ENCODE measurements around the gene ANXA11.
"Not testable (repeated sequence)": the region's sequence is repeated elsewhere in the genome, so short reads cannot be mapped to it uniquely, and the experiment has no call there.

The ANXA11 gene

DNA sequence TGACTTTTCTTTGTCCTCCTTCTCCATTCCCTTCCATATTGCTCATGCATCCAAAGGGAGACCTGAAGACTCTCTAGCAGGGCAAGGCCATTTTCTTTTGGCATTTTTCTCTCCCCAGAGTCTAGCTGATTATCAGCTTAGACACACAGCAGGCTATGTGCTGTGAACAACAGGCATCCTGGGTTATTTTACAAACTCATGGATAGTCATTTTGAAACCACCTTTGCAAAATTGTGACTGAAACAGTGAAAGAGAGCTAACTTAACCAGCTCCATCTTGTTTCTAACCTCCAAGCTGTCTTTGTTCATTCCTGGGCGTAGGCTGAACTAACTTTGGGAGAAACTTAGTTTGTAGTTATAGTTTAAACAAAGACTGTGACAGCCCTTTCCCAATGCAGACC lies 13.5 kb upstream of the ANXA11 start:
- H2BK12ac ChIP-seq (ENCODE audit: low read length); DNase-seq (ENCODE audit: low spot score); H4K91ac ChIP-seq (ENCODE audit: low read depth, low read length, poor library complexity); H3K4ac ChIP-seq (ENCODE audit: low read length); H3K9me3 ChIP-seq (replicated peaks in 1 of 2; ENCODE audit: control insufficient read depth in 2 of 2, insufficient read depth in 1 of 2, low read depth in 1 of 2, low read length in 2 of 2); H2BK120ac ChIP-seq (ENCODE audit: low read depth, low read length); H3K79me1 ChIP-seq (ENCODE audit: low read depth, low read length); H3K4me3 ChIP-seq (ENCODE audit: low read length in 2 of 2); H3K23ac ChIP-seq (ENCODE audit: low read depth, low read length, poor library complexity); H2BK15ac ChIP-seq (ENCODE audit: low read length); H2AFZ ChIP-seq (ENCODE audit: low read length); H3K9ac ChIP-seq (ENCODE audit: low read depth, low read length, poor library complexity); H3K27ac ChIP-seq (replicated peaks; ENCODE audit: low read length); H3K4me1 ChIP-seq (ENCODE audit: control insufficient read depth in 2 of 2, insufficient read depth in 1 of 2, low read depth in 1 of 2, low read length in 2 of 2); H3K18ac ChIP-seq (ENCODE audit: low read length); H3K4me2 ChIP-seq (ENCODE audit: insufficient read depth, low read length, poor library complexity, severe bottlenecking); H3K14ac ChIP-seq (ENCODE audit: low read length); H3K36me3 ChIP-seq (replicated peaks in 1 of 2; ENCODE audit: control insufficient read depth in 2 of 2, insufficient read depth in 2 of 2, low read length in 2 of 2); H2BK5ac ChIP-seq (ENCODE audit: low read length); H3K27me3 ChIP-seq (ENCODE audit: control insufficient read depth in 3 of 3, insufficient read depth in 3 of 3, low read depth in 1 of 3, low read length in 3 of 3); H2AK5ac ChIP-seq (ENCODE audit: low read depth, low read length); H4K8ac ChIP-seq (ENCODE audit: low read depth, low read length): not testable (repeated sequence)
- WGBS, 2 donors (ENCODE audit: extremely low coverage in 2 of 2, insufficient read length in 2 of 2, insufficient replicate concordance in 1 of 2): no CpG with 5 or more reads among the region's 1 CpG

DNA sequence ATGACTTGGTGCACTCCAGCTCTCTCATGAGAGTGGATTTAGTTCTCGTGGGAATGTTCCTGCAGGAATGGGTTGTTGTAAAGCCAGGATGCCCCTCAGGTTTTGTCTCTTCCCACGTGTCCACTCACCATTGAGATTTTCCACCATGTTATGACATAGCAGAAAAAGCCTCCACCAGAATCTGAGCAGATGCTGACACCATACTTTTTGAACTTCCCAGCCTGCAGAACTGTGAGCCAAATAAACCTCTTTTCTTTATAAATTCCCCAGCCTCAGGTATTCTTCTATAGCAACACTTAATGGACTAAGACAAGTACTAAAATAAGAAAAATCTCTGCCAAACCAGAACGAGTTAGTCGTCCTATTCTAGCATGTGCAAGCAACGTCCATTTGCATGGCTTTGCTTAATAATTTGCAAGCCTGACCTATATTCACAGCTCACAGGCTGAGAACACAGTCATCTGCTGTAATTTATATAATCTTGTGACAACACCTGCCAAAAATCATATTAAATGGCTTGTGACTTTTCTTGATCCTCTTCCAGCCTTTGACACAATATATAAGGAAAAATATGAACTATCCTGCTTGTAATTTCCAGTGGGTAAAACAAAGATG lies 9.1 kb upstream of the ANXA11 start:
- H2BK5ac ChIP-seq (ENCODE audit: low read length); H2AFZ ChIP-seq (ENCODE audit: low read length); H3K4me3 ChIP-seq (ENCODE audit: low read length in 2 of 2); H3K14ac ChIP-seq (ENCODE audit: low read length); H3K4ac ChIP-seq (ENCODE audit: low read length); H3K4me1 ChIP-seq (ENCODE audit: control insufficient read depth in 2 of 2, insufficient read depth in 1 of 2, low read depth in 1 of 2, low read length in 2 of 2); H3K27ac ChIP-seq (replicated peaks; ENCODE audit: low read length); H4K8ac ChIP-seq (ENCODE audit: low read depth, low read length); H4K91ac ChIP-seq (ENCODE audit: low read depth, low read length, poor library complexity); H3K9ac ChIP-seq (ENCODE audit: low read depth, low read length, poor library complexity); H2BK12ac ChIP-seq (ENCODE audit: low read length); H3K4me2 ChIP-seq (ENCODE audit: insufficient read depth, low read length, poor library complexity, severe bottlenecking); H3K79me1 ChIP-seq (ENCODE audit: low read depth, low read length); H3K18ac ChIP-seq (ENCODE audit: low read length); H2AK5ac ChIP-seq (ENCODE audit: low read depth, low read length); H3K9me3 ChIP-seq (replicated peaks in 1 of 2; ENCODE audit: control insufficient read depth in 2 of 2, insufficient read depth in 1 of 2, low read depth in 1 of 2, low read length in 2 of 2); DNase-seq (ENCODE audit: low spot score); H3K36me3 ChIP-seq (replicated peaks in 1 of 2; ENCODE audit: control insufficient read depth in 2 of 2, insufficient read depth in 2 of 2, low read length in 2 of 2); H3K27me3 ChIP-seq (ENCODE audit: control insufficient read depth in 3 of 3, insufficient read depth in 3 of 3, low read depth in 1 of 3, low read length in 3 of 3); H2BK120ac ChIP-seq (ENCODE audit: low read depth, low read length); H2BK15ac ChIP-seq (ENCODE audit: low read length); H3K23ac ChIP-seq (ENCODE audit: low read depth, low read length, poor library complexity): not testable (repeated sequence)
- WGBS, 2 donors (ENCODE audit: extremely low coverage in 2 of 2, insufficient read length in 2 of 2, insufficient replicate concordance in 1 of 2): no CpG with 5 or more reads among the region's 5 CpGs

DNA sequence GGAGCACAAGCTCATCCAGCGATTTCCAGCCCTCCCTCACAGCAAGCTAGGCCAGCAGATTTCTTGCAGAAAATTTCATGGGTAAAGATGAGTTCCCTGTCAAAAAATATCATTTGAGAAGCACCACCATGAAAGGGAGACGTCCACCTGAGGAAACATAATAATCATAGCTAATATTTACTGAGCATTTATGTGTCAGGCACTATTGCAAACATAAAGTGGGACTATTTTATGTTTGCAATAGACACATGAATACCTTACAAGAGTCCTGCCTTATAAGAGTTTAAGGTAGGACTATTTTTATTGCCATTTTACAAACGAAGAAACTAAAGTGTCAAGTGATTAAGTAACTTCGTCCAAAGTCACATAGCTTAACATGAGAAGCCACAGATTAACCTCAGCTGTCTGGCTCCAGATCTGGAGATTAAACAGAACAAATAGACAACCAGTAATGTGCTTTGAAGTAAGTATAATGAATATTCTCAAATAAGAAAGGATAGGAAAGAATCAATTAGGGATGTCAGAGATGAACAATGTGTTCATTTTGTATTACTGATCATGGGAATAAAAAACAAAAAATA lies 7.3 kb upstream of the ANXA11 start:
- H2BK5ac ChIP-seq (ENCODE audit: low read length); H3K9ac ChIP-seq (ENCODE audit: low read depth, low read length, poor library complexity); H2AK5ac ChIP-seq (ENCODE audit: low read depth, low read length); H3K27ac ChIP-seq (replicated peaks; ENCODE audit: low read length); H2BK15ac ChIP-seq (ENCODE audit: low read length); H3K4ac ChIP-seq (ENCODE audit: low read length); H3K4me1 ChIP-seq (ENCODE audit: control insufficient read depth in 2 of 2, insufficient read depth in 1 of 2, low read depth in 1 of 2, low read length in 2 of 2); H3K27me3 ChIP-seq (ENCODE audit: control insufficient read depth in 3 of 3, insufficient read depth in 3 of 3, low read depth in 1 of 3, low read length in 3 of 3); H3K4me3 ChIP-seq (ENCODE audit: low read length in 2 of 2); H3K79me1 ChIP-seq (ENCODE audit: low read depth, low read length); H4K91ac ChIP-seq (ENCODE audit: low read depth, low read length, poor library complexity); H3K23ac ChIP-seq (ENCODE audit: low read depth, low read length, poor library complexity); H3K18ac ChIP-seq (ENCODE audit: low read length); H2BK120ac ChIP-seq (ENCODE audit: low read depth, low read length); DNase-seq (ENCODE audit: low spot score); H3K36me3 ChIP-seq (replicated peaks in 1 of 2; ENCODE audit: control insufficient read depth in 2 of 2, insufficient read depth in 2 of 2, low read length in 2 of 2); H2AFZ ChIP-seq (ENCODE audit: low read length); H3K14ac ChIP-seq (ENCODE audit: low read length); H4K8ac ChIP-seq (ENCODE audit: low read depth, low read length); H2BK12ac ChIP-seq (ENCODE audit: low read length); H3K4me2 ChIP-seq (ENCODE audit: insufficient read depth, low read length, poor library complexity, severe bottlenecking); H3K9me3 ChIP-seq (replicated peaks in 1 of 2; ENCODE audit: control insufficient read depth in 2 of 2, insufficient read depth in 1 of 2, low read depth in 1 of 2, low read length in 2 of 2): not testable (repeated sequence)
- WGBS, 2 donors (ENCODE audit: extremely low coverage in 2 of 2, insufficient read length in 2 of 2, insufficient replicate concordance in 1 of 2): no CpG with 5 or more reads among the region's 4 CpGs

DNA sequence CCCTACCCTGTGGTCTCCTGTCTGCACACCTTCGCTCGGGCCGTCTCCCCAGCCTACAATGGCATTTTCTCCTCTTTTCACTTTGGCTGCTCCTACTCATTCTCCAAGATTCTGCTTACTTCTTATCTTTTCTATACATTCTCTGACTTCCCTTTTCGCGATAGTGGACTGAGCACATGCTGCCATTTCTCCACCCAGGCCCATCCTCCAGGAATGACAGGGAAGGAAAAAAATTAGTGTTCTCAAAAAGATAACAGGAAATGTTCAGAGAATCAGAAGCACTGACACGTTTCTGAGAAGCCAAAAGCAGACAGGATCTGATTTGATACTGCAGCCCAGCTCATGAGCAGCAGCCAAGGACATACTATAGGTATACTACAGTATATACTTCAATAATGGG lies 6.4 kb upstream of the ANXA11 start:
- Histone ChIP-seq H3K23ac (ENCODE audit: low read depth, low read length, poor library complexity) (no peak overlapping the region), H3K4me2 (ENCODE audit: insufficient read depth, low read length, poor library complexity, severe bottlenecking) (no peak overlapping the region), H3K18ac (ENCODE audit: low read length) (no peak overlapping the region), H4K91ac (ENCODE audit: low read depth, low read length, poor library complexity) (no peak overlapping the region), H3K9me3 (replicated peaks in 1 of 2; ENCODE audit: control insufficient read depth in 2 of 2, insufficient read depth in 1 of 2, low read depth in 1 of 2, low read length in 2 of 2) (no peaks in the 10 kb centered on the region), H3K36me3 (replicated peaks in 1 of 2; ENCODE audit: control insufficient read depth in 2 of 2, insufficient read depth in 2 of 2, low read length in 2 of 2) (no peaks in the 10 kb centered on the region), H3K14ac (ENCODE audit: low read length) (no peak overlapping the region), H2BK15ac (ENCODE audit: low read length) (no peak overlapping the region), H2BK12ac (ENCODE audit: low read length) (no peak overlapping the region), H3K4me3 (ENCODE audit: low read length in 2 of 2) (no peak overlapping the region), H3K27ac (replicated peaks; ENCODE audit: low read length) (no peak overlapping the region), H3K4ac (ENCODE audit: low read length) (no peak overlapping the region), H3K27me3 (ENCODE audit: control insufficient read depth in 3 of 3, insufficient read depth in 3 of 3, low read depth in 1 of 3, low read length in 3 of 3) (peaks cover 0 to 16% (median 4%) of the 10 kb centered on the region in 3 experiments), H2BK5ac (ENCODE audit: low read length) (no peak overlapping the region), H3K9ac (ENCODE audit: low read depth, low read length, poor library complexity) (no peak overlapping the region), H2AK5ac (ENCODE audit: low read depth, low read length) (no peak overlapping the region), H4K8ac (ENCODE audit: low read depth, low read length) (no peak overlapping the region), H3K4me1 (ENCODE audit: control insufficient read depth in 2 of 2, insufficient read depth in 1 of 2, low read depth in 1 of 2, low read length in 2 of 2) (peaks cover 0 to 2% of the 10 kb centered on the region in 2 donors), H3K79me1 (ENCODE audit: low read depth, low read length) (no peaks in the 10 kb centered on the region), H2AFZ (ENCODE audit: low read length) (no peak overlapping the region), H2BK120ac (ENCODE audit: low read depth, low read length) (no peak overlapping the region)
- no peak for DNase-seq (ENCODE audit: low spot score)
- WGBS, 2 donors (ENCODE audit: extremely low coverage in 2 of 2, insufficient read length in 2 of 2, insufficient replicate concordance in 1 of 2): no CpG with 5 or more reads among the region's 6 CpGs

All from neuronal stem cell (in vitro differentiated cells).